NCI-H1092 (cell line): Measurements from ENCODE around the gene SNX6.
"Not testable (repeated sequence)": the region's sequence is repeated elsewhere in the genome, so short reads cannot be mapped to it uniquely, and the experiment has no call there.

Experiments
- DNase-seq: peaks from one replicate; lab custom pipeline; 2025; lab: John Stamatoyannopoulos, UW

The SNX6 gene

DNA sequence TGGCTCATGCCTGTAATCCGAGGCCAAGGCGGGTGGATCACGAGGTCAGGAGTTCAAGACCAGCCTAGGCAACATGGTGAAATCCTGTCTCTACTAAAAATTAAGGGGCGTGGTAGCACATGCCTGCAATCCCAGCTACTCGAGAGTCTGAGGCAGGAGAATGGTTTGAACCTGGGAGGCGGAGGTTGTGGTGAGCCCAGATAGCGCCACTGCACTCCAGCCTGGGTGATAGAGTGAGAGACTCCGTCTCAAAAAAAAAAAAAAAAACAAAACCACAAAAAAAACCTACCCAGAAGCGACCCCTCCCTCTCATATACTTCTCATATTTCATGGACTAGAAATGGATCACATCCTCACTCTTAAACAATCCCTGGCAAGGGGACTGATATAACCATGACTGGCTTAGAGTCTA, 4.4 kb upstream of the SNX6 start:
- not testable (repeated sequence) for DNase-seq

DNA sequence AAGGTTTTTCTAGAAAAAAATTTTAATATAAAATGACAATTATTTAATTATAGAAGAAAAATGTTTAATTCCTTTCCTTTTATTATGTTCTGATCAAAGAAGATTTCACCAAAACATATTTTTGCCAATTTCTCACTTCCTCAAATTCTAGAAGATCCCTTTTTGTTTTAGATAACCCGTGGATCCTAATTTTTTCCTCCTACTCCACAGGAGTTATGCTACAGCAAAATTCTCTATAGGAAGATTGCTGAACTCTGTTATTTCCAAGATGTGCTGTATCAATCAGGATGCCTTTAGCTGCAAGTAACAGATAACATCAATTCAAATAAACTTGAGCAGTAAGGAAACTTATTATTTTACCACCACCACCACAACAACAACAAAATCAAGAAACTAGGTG, 3.8 kb upstream of the SNX6 start:
- DNase-seq: no peak

GRCh38 chr14:34632411-34632978, 2.5 kb upstream of the SNX6 start:
- DNase-seq: no peak

DNA sequence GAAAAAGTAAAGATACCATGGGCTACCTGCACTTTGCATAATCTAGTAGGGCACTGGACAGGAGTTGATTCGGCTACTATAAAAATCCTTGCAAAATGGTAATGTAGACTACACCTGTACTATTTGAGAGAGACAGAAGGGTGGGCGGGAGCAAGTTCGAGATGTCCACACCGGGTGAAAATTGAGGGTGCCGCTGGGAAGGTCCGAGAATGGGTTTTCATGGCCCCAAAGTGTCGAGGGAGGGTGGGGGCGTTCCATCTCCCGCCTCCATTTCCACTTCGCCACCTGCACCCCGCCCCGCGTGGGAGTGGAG, 648 bp downstream of the SNX6 start:
- no peak for DNase-seq

- DNase-seq: no peak
Measured at GRCh38 chr14:34628681-34629135, 1.2 kb downstream of the SNX6 start.

GRCh38 chr14:34623506-34623905, 6.4 kb downstream of the SNX6 start:
- DNase-seq: no peak

DNA sequence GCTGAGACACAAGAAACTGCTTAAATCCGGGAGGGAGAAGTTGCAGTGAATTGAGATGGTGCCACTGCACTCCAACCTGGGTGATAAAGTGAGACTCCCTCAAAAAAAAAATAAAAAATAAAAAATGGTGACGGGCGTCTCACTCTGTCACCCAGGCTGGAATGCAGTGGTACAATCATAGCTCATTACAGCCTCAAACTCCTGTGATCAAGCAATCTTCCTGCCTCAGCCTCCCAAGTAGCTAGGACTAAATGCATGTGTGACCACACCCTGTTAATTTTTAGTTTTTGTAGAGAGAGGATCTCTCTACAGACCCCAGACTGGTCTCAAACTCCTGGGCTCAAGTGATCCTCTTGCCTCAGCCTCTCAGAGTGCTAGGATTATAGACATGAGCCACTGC, 9.1 kb downstream of the SNX6 start:
- DNase-seq: no peak

GRCh38 chr14:34620115-34620514, 9.8 kb downstream of the SNX6 start:
- no peak for DNase-seq

GRCh38 chr14:34619471-34619870, 10.5 kb downstream of the SNX6 start:
- no peak for DNase-seq

DNA sequence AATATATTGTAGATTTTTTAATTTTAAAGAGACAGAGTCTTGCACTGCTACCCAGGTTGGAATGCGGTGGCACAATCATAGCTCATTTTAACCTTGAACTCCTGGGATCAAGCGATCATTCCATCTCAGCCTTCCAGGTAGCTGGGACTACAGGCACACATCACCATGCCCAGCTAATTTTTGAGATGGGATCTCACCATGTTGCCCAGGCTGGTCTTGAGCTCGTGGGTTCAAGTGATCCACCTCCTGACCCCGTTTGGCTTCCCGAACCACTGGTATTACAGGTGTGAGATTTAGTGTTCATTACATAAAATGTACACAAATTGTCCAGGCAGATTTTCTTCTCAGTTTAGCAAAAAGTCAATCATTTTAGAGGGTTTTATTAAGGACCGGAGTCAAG, 13.6 kb downstream of the SNX6 start:
- DNase-seq: no peak

DNA sequence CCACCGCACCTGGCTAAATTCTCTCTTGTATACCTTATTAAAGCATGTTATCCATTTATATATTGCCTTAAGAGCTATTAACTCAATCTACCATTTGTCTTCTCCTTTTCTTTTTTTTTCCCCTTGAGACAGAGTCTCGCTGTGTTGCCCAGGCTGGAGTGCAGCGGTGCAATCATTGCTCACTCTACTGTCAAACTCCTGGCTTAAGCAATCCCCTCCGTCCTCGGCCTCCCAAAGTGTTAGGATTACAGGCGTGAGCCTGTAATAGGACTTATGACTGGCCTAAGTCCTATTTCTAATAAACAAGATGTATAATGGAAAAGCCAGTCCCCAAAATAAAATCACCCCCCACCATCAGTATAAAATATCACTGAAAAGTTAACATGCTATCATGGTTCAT, 14.4 kb downstream of the SNX6 start:
- DNase-seq: no peak

DNA sequence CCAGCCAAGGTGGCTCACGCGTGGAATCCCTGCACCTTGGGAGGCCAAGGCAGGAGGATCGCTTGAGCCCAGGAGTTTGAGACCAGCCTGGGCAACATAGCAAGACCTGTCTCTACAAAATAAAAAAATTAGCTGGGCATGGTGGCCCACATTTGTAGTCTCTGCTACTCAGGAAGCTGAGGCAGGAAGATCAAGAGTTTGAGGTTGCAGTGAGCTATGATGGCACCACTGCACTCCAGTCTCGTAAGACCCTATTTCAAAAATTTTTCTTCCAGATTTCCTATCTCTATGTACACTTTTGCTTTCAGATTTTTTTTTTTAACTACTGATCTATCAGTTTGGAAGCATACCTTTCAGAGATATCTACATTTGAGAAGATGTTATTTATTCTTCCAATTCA, 15.3 kb downstream of the SNX6 start:
- no peak for DNase-seq

DNA sequence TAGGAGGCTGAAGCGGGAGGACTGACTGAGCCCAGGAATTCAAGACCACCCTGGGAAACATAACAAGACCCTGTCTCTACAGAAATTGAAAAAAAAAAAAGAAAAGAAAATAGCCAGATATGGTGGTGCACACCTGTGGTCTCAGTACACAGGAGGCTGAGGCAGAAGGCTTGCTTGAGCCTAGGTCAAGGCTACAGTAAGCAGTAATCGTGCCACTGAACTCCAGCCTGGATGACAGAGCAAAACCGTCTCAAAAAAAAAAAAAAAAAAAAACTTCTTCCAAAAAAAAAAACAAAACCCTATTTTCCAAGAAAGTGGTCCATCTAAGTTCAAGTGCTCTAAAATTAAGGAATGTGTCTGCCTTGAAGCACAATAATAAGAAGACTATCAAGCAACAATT, 19.8 kb downstream of the SNX6 start:
- no peak for DNase-seq

- no peak for DNase-seq
Measured at GRCh38 chr14:34605461-34605860, 24.5 kb downstream of the SNX6 start.

DNA sequence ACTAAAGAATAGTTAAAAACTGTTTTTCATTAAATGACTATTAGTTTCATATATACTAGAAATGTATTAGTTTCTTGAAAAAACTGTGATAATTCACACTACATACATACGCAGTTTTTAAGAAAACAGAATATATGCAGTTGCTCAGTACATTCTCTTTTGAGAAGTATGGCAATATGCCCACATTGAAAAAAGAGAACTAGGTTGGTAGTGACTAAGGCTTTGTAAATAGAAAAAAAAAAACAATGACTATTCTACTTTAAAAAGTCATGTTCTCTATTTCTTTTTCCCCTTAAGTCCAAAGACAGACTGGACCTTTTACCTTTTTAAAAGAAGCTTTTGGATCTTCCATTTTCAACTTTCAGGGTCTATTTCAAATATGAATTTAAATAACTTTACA, 25.0 kb downstream of the SNX6 start:
- DNase-seq: no peak

- DNase-seq: no peak
Measured at GRCh38 chr14:34596891-34597290, 33.1 kb downstream of the SNX6 start.

DNA sequence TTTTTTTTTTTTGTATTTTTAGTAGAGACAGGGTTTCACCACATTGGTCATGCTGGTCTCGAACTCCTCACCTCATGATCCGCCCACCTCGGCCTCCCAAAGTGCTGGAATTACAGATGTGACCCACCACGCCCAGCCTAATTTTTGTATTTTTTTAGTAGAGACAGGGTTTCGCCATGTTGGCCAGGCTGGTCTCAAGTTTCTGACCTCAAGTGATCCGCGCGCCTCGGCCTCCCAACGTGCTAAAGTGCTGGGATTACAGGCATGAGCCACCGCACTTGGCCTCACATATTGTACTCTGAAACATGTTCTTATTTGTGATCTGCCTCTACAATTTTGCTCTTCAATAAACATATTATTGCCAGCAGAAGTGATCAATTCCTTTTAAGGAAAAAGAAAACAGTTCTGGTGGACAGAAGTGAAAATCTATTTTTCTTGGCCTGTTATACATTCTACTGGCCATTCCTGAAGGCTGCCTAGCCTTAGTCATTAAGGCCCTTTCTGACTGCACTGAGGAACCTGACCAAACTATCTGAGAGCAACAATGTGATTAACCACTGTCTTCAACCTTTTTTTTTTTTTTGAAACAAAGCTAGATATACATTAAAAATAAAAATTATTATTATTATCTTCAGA, 36.1 kb downstream of the SNX6 start:
- no peak for DNase-seq

- no peak for DNase-seq
Measured at GRCh38 chr14:34592623-34593022, 37.3 kb downstream of the SNX6 start.

- DNase-seq: no peak
Measured at GRCh38 chr14:34583525-34583924, 46.4 kb downstream of the SNX6 start.

- no peak for DNase-seq
Measured at GRCh38 chr14:34582117-34582680, 47.7 kb downstream of the SNX6 start.

DNA sequence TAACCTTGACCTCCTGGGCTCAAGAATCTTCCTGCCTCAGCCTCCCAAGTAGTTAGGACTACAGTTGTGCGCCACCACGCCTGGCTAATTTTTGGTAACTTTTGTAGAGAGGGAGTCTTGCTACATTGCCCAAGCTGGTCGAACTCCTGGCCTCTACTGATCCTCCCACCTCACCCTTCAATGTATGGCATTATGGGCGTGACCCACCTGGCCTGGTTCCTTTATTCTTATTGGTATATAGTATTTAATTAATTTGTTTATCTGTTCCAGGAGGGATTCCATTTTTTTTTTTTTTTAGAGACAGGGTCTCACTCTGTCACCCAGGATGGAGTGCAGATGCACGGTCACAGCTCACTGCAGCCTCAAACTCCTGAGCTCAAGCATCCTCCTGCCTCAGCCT, 49.6 kb downstream of the SNX6 start:
- no peak for DNase-seq

DNA sequence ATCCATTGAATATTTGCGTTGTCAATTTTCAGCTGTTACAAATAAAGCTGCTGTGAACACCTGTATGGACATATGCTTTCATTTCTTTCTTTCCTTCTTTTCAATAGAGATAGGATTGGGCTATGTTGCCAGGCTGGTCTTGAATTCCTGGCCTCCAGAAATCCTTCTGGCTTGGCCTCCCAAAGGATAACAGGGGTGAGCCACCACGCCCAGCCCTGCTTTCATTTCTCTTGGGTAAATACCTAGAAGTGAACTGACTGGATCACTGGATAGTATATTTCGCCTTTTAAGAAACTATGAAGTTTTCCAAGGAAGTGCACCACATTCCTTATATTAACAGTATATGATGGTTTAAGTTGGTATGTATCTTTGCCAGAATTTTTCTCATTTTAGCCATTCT, 58.2 kb downstream of the SNX6 start:
- DNase-seq: no peak

- DNase-seq: no peak
Measured at GRCh38 chr14:34569750-34570149, 60.2 kb downstream of the SNX6 start.

DNA sequence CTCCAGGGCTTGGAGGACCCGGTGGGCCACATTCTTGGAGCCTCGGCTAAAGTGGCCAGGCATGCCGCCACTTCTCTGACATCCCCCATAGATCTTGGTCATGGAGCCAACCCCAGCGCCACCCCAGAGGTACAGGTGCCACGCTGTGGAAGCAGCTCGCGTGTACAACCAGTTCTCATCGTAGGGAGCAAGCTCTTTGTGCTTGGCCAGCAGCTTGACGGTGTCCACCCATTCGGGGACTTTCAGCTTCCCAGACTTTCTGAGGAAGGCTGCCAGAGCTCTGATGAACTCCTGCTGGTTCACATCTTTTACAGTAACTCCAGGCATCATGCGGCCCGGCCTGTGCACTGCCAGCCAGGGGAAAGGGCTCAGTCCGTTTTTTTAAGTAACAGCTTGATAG, 61.1 kb downstream of the SNX6 start:
- DNase-seq: no peak
